HepG2 (cell line): Measurements from ENCODE around the gene CELF5. TPM values are rescaled to one million over a fixed set of nuclear protein-coding genes. Genes with fewer than 3 reads are reported as not detected.

Source experiments
- ATAC-seq: fragments of 200-7000 bp; cut with Tn5 transposase; 3 replicates; pipeline ENCODE4 v1.9.1; 2020; ENCODE audit warnings: mild to moderate bottlenecking, moderate library complexity
- BruUV-seq: library from RNA; stranded (reverse); fragments of 400-500 nt; replicated peaks from 2 replicates; lab custom pipeline; 2021; lab: Mats Ljungman, UMichigan
- CTCF ChIA-PET: fragments of 300-600 bp; formaldehyde crosslinking; extraction: SDS; loops from one replicate; lab custom pipeline; 2021; ENCODE audit warnings: low total read pairs, inconsistent platforms, low intra/inter-chr PET ratio; lab: Yijun Ruan, JAX
- POLR2A ChIA-PET: fragments of 350-600 bp; sonication (Branson Sonifier 250); formaldehyde crosslinking; loops from one replicate; lab custom pipeline; 2020; ENCODE audit warnings: antibody characterized with exemption, inconsistent platforms; lab: Yijun Ruan, JAX
- DNase-seq: peaks from one replicate; pipeline ENCODE4 v3.0.0-alpha.2; 2015; ENCODE audit warnings: low spot score
- FAIRE-seq: peaks from 3 replicates; lab custom pipeline; 2011; peaks lifted over from hg19 to GRCh38; lab: Jason Lieb, UNC
- H2AFZ ChIP-seq: one replicate; pipeline ENCODE4 v1.6.1; 2011; ENCODE audit warnings: low read length, inconsistent platforms
- H3K27ac ChIP-seq: fragments of 300-600 bp; 3 replicates; pipeline ENCODE4 v1.8.0; 2011; ENCODE audit warnings: mixed run types, mild to moderate bottlenecking, mixed read lengths, low read length, inconsistent platforms; ENCODE audit not compliant: insufficient read depth; ENCODE audit errors: extremely low read length
- H3K27me3 ChIP-seq, 2 experiments: fragments of 200-600 bp in 1 of 2; 2 replicates in 1 of 2; 3 replicates in 1 of 2; pipeline versions ENCODE4 v1.6.0 to v1.8.0; 2011; ENCODE audit warnings: low read length in 2 of 2, mild to moderate bottlenecking in 2 of 2, moderate library complexity in 2 of 2, inconsistent platforms in 1 of 2; ENCODE audit not compliant: insufficient read depth in 2 of 2, control insufficient read depth in 1 of 2
- H3K36me3 ChIP-seq, 2 experiments: fragments of 200-600 bp in 1 of 2; replicated peaks in 1 of 2; 2 replicates in 1 of 2; 3 replicates in 1 of 2; pipeline versions ENCODE4 v1.5.1 to v1.8.0; 2011; ENCODE audit warnings: low read length in 2 of 2, inconsistent platforms in 1 of 2; ENCODE audit not compliant: insufficient read depth in 2 of 2, control insufficient read depth in 1 of 2
- H3K4me1 ChIP-seq: 2 replicates; pipeline ENCODE4 v1.5.1; 2012; ENCODE audit warnings: low read length, inconsistent platforms; ENCODE audit not compliant: insufficient read depth
- H3K4me2 ChIP-seq: 2 replicates; pipeline ENCODE4 v1.6.0; 2011; ENCODE audit warnings: low read depth, low read length, inconsistent platforms
- H3K4me3 ChIP-seq, 3 experiments: fragments of 200-600 bp in 1 of 3; sonication (generic), shearing (Covaris generic) in 1 of 3; replicated peaks in 1 of 3; 2 replicates each; pipeline ENCODE4 v1.5.1; 2011 to 2016; ENCODE audit warnings: low read length in 3 of 3, inconsistent platforms in 2 of 3, low read depth in 2 of 3, mild to moderate bottlenecking in 2 of 3, control low read depth in 1 of 3, mixed read lengths in 1 of 3; ENCODE audit not compliant: insufficient read depth in 1 of 3
- H3K79me2 ChIP-seq: one replicate; pipeline ENCODE4 v1.6.1; 2011; ENCODE audit warnings: low read length, inconsistent platforms; ENCODE audit not compliant: insufficient read depth
- H3K9ac ChIP-seq: 2 replicates; pipeline ENCODE4 v1.6.0; 2011; ENCODE audit warnings: mild to moderate bottlenecking, low read depth, low read length, inconsistent platforms; ENCODE audit not compliant: insufficient read depth
- H3K9me3 ChIP-seq: 2 replicates; pipeline ENCODE4 v1.5.1; 2012; ENCODE audit warnings: mild to moderate bottlenecking, low read length
- H4K20me1 ChIP-seq: 2 replicates; pipeline ENCODE4 v1.6.0; 2011; ENCODE audit warnings: inconsistent platforms, mild to moderate bottlenecking, low read length, moderate library complexity; ENCODE audit not compliant: insufficient read depth
- ADNP ChIP-seq: sonication (generic); formaldehyde crosslinking; IDR thresholded peaks from 2 replicates; pipeline ENCODE4 v1.4.0; 2020; ENCODE audit warnings: missing genetic modification reagents
- FOXM1 ChIP-seq: sonication (generic); formaldehyde crosslinking; IDR thresholded peaks from 2 replicates; pipeline ENCODE4 v1.5.0; 2020; ENCODE audit warnings: missing genetic modification reagents
- MIER2 ChIP-seq: IDR thresholded peaks from 2 replicates; pipeline ENCODE4 v1.6.1; 2016; ENCODE audit warnings: missing biosample characterization, missing genetic modification reagents
- NAIF1 ChIP-seq: sonication (generic); formaldehyde crosslinking; IDR thresholded peaks from 2 replicates; pipeline ENCODE4 v1.5.0; 2020; ENCODE audit warnings: mild to moderate bottlenecking, missing genetic modification reagents, borderline replicate concordance
- NR2F6 ChIP-seq, 2 experiments: IDR thresholded peaks; 2 replicates each; pipeline ENCODE4 v1.6.1; 2016; ENCODE audit warnings: antibody characterized with exemption in 1 of 2, mild to moderate bottlenecking in 1 of 2
- POLR2A ChIP-seq, 2 experiments: IDR thresholded peaks; 2 replicates each; pipeline ENCODE4 v1.6.1; 2011; ENCODE audit warnings: low read depth in 2 of 2, low read length in 2 of 2, mild to moderate bottlenecking in 1 of 2, moderate library complexity in 1 of 2; ENCODE audit not compliant: insufficient read depth in 1 of 2
- RAD51 ChIP-seq: fragments of 450-650 bp; IDR thresholded peaks from 2 replicates; pipeline ENCODE4 v1.6.1; 2016; ENCODE audit warnings: borderline replicate concordance
- REL ChIP-seq: sonication (generic); formaldehyde crosslinking; conservative IDR thresholded peaks from 2 replicates; pipeline ENCODE4 v1.8.0; 2022; ENCODE audit warnings: mild to moderate bottlenecking, missing genetic modification reagents, moderate library complexity
- SNAPC2 ChIP-seq: sonication (generic); formaldehyde crosslinking; IDR thresholded peaks from 2 replicates; pipeline ENCODE4 v1.8.1; 2022; ENCODE audit warnings: mild to moderate bottlenecking, missing genetic modification reagents
- SP140L ChIP-seq: sonication (generic); formaldehyde crosslinking; IDR thresholded peaks from 2 replicates; pipeline ENCODE4 v1.4.0; 2020; ENCODE audit warnings: missing genetic modification reagents, borderline replicate concordance
- THAP11 ChIP-seq: IDR thresholded peaks from 2 replicates; pipeline ENCODE4 v1.6.1; 2016; ENCODE audit warnings: missing biosample characterization, missing genetic modification reagents
- ZNF567 ChIP-seq: sonication (generic); formaldehyde crosslinking; IDR thresholded peaks from 2 replicates; pipeline ENCODE4 v1.8.1; 2023; ENCODE audit warnings: mild to moderate bottlenecking, missing genetic modification reagents, borderline replicate concordance
- ZNF7 ChIP-seq: IDR thresholded peaks from 2 replicates; pipeline ENCODE4 v1.6.1; 2016; ENCODE audit warnings: missing biosample characterization, missing genetic modification reagents
- ZNF749 ChIP-seq: sonication (generic); formaldehyde crosslinking; IDR thresholded peaks from 2 replicates; pipeline ENCODE4 v1.8.0; 2022; ENCODE audit warnings: mild to moderate bottlenecking, missing genetic modification reagents, moderate library complexity, borderline replicate concordance
- WGBS: methylation state at CpG from one replicate; pipeline ENCODE4 v1.1.6; 2017; ENCODE audit warnings: low lambda C conversion rate; 5-methylcytosine and 5-hydroxymethylcytosine counted together
- in situ Hi-C: cut with HindIII; loops from 2 replicates; pipeline ENCODE4 v1.10.0; 2017; ENCODE audit warnings: low pct_unique_long_range_greater_than_20kb; ENCODE audit not compliant: extremely low pct_ligation_motif_present
- intact Hi-C: fragments of 100-400 bp; cut with micrococcal nuclease; formaldehyde crosslinking; loops from one replicate; pipeline ENCODE4 v1.10.0; 2022; ENCODE audit not compliant: unreplicated experiment
- polyA plus RNA-seq, 8 experiments: library from polyadenylated mRNA; depleted of rRNA in 3 of 8; stranded (reverse) in 7 of 8; unstranded in 1 of 8; fragments of >200 nt; fragmentation: Illumina TruSeq in 4 of 8; extraction: Trizol in 4 of 8; gene quantifications; 2 replicates each; pipeline versions ENCODE4 v1.2.1 to v1.2.3, GENCODE V29; 2011 to 2016; ENCODE audit warnings: low read depth in 4 of 8, missing spikeins in 1 of 8, mixed read lengths in 1 of 8; ENCODE audit not compliant: insufficient read depth in 1 of 8
- total RNA-seq, 5 experiments: library from RNA; depleted of rRNA; stranded (reverse); fragments of >200 nt; fragmentation: Illumina TruSeq; extraction: Trizol; gene quantifications; 2 replicates each; pipeline ENCODE4 v1.2.3, GENCODE V29; 2016; ENCODE audit warnings: low read depth in 1 of 5
- TF ChIP-seq, protein P1 (sequence below): sonication (generic); formaldehyde crosslinking; IDR thresholded peaks from 2 replicates; pipeline ENCODE4 v1.5.1; 2020; ENCODE audit warnings: mild to moderate bottlenecking, missing genetic modification reagents, moderate library complexity

Gene CELF5
- total and polyA plus RNA-seq, 2 of the 13 experiments (the other 11 are each of a cell fraction or from before 2014, with no cell fraction given) = 0.31 to 0.84 TPM

DNA sequence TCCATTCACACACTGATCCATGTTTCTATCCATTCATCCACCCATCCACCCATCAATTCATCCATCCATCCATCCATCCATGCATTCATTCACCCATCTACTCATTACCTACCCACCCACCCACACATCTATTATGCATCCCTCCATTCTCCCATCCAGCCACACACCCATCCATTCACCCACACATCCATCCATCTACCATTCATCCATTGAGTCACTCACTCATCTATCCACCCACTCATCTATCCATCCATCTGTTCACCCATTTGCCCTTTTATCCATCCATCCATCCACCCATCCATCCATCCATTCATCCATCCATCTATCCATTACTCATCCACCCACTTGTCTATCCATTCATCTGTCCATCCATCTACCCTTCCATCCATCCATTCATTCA is 30.1 kb downstream of the CELF5 start:
- H4K20me1 ChIP-seq = no peaks in the 10 kb centered on the region
- no peak overlapping the region for H3K4me3 ChIP-seq
- DNase-seq (no peak), FAIRE-seq (no peak), ATAC-seq (no peak)
- H3K36me3 ChIP-seq = no peaks in the 10 kb centered on the region
- no TSS peak for BruUV-seq
- TF ChIP-seq RAD51 = peak; percentile 12; the same call in 1 of the 2 replicates
- TF ChIP-seq ZNF567 (CRISPR knock-in tag) = no peak
- no peak overlapping the region for H2AFZ ChIP-seq
- intact Hi-C loops (no loop called here), in situ Hi-C loops (no loop called here)
- ChIA-PET CTCF (no interaction called here), POLR2A (no interaction called here)
- H3K27me3 ChIP-seq = peaks cover 0 to 4% of the 10 kb centered on the region in 2 experiments; a peak in 1 of 5 replicates
- no peak overlapping the region for H3K9ac ChIP-seq
- no peaks in the 10 kb centered on the region for H3K9me3 ChIP-seq
- H3K4me2 ChIP-seq = no peak overlapping the region
- no peaks in the 10 kb centered on the region for H3K79me2 ChIP-seq
- no peak overlapping the region for H3K27ac ChIP-seq
- H3K4me1 ChIP-seq = no peaks in the 10 kb centered on the region

DNA sequence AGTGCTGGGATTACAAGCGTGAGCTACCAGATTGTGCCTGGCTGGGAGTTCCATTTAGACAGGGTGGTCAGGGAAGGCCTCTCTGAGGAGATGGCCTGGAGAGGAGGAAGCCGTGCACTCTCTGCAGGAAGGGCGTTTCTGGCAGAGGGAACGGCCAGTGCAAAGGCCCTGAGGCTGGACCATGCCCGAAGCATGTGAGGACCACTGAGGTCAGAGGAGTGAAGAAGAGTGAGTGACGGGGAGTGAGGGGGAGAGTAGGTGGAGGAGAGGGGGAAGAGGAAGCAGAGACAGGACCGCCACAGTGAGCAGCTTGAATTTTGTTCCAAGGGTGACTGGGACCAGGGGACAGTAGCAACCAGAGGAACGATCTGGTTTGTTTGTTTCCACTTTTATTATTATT is 32.6 kb downstream of the CELF5 start:
- no TSS peak for BruUV-seq

More for the DNA sequence above, 32.6 kb downstream of the CELF5 start:
- DNase-seq (no peak), FAIRE-seq (no peak), ATAC-seq (no peak)
- ChIA-PET CTCF (no interaction called here), POLR2A (no interaction called here)
- no peak overlapping the region for H2AFZ ChIP-seq
- no peak overlapping the region for H3K4me2 ChIP-seq
- TF ChIP-seq REL (CRISPR knock-in tag) (no peak), ZNF7 (no peak), SP140L (no peak), THAP11 (CRISPR knock-in tag) (no peak), NAIF1 (CRISPR knock-in tag) (no peak), ADNP (CRISPR knock-in tag) (no peak), NR2F6 (IDR thresholded peaks at IDR 0.05) (no peak), NR2F6 (CRISPR knock-in tag; IDR thresholded peaks at IDR 0.05) (no peak), POLR2A (IDR thresholded peaks at IDR 0.05; ENCODE audit: insufficient read depth in 1 of 2, low read depth in 2 of 2, low read length in 2 of 2) (no peak), SNAPC2 (CRISPR knock-in tag) (no peak), FOXM1 (CRISPR knock-in tag) (no peak), ZNF749 (CRISPR knock-in tag) (no peak), MIER2 (CRISPR knock-in tag) (no peak)
- TF ChIP-seq, protein P1, sequence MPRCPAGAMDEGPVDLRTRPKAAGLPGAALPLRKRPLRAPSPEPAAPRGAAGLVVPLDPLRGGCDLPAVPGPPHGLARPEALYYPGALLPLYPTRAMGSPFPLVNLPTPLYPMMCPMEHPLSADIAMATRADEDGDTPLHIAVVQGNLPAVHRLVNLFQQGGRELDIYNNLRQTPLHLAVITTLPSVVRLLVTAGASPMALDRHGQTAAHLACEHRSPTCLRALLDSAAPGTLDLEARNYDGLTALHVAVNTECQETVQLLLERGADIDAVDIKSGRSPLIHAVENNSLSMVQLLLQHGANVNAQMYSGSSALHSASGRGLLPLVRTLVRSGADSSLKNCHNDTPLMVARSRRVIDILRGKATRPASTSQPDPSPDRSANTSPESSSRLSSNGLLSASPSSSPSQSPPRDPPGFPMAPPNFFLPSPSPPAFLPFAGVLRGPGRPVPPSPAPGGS (CRISPR knock-in tag) = no peak
- no peaks in the 10 kb centered on the region for H3K79me2 ChIP-seq
- no peaks in the 10 kb centered on the region for H4K20me1 ChIP-seq
- no peaks in the 10 kb centered on the region for H3K9me3 ChIP-seq
- no peak overlapping the region for H3K4me3 ChIP-seq
- H3K27ac ChIP-seq = no peak overlapping the region
- WGBS = 34% methylated on average over 8 of the region's 8 CpGs
- no peaks in the 10 kb centered on the region for H3K36me3 ChIP-seq
- intact Hi-C loops (no loop called here), in situ Hi-C loops (no loop called here)
- H3K9ac ChIP-seq = no peak overlapping the region
- H3K27me3 ChIP-seq = peaks cover 0 to 4% of the 10 kb centered on the region in 2 experiments; a peak in 1 of 5 replicates
- no peaks in the 10 kb centered on the region for H3K4me1 ChIP-seq
